Measurements from ENCODE around the gene TBC1D24. TPM values are rescaled to one million over a fixed set of nuclear protein-coding genes. Genes with fewer than 3 reads are reported as not detected.
A peak's percentile ranks its signal among the peaks of the same experiment; 100 is the strongest.

Gene TBC1D24
- total and polyA plus RNA-seq, 7 donors, result 0.60 to 16.1 (median 6.5) TPM

DNA sequence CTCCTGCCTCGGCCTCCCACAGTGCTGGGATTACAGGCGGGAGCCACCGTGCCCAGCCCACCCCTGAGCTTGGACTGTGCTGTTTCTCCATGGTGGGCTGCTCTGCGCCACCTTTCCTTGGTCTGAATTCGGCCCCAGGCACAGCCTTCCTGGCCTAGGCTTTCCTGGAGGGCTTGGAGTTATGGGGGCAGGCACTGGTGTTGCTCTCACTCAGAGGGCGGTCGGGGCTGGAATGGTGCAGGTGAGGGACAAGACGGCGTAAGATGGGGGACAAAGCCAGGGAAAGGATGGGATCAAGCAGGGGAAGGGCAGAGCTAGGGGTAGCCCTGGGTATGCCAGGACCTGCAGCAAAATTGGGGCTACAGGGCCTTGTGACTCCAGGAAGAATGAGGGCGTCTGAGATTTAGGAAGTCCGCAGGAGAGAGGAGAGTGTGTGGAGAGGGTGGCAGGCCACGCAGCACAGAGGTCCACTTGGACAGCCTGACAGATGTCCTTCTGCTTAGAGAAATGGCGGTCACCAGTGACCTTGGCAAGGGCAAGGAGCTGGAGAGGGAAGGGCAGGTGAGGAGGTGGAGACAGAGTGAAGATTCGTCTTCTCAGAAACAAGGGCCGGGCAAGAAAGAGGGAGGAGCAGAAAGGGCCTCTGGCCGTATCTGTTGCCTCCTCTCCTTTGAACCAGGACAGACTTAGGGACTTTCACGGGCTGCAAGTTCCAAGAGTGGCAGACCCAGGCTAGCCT, 37.2 kb downstream of the TBC1D24 start:
- H3K4me1 ChIP-seq, result peaks cover 0 to 49% (median 45%) of the 10 kb centered on the region in 4 donors

GRCh38 chr16:2512735-2513404, 37.9 kb downstream of the TBC1D24 start:
- 45 to 68% methylated on average over 15 of the region's 15 CpGs for WGBS, 2 donors
- H3K27me3 ChIP-seq, result no peaks in the 10 kb centered on the region
- H3K4me3 ChIP-seq, result peak overlapping the region; percentile 92 to 100 (median 100)
- TF ChIP-seq CTCF (IDR thresholded peaks at IDR 0.05) (no peak), EP300 (IDR thresholded peaks at IDR 0.05) (no peak)
- H3K27ac ChIP-seq, result peak overlapping the region; percentile 97 to 99 (median 98)
- intact Hi-C loops (cut with DNase I), result loop anchor here (5.0 kb wide), 1 partner anchor 36 kb away; the partner anchor contains the start of gene TBC1D24
- H3K36me3 ChIP-seq, result no peaks in the 10 kb centered on the region
- DNase-seq, result peak; percentile 72
- no peaks in the 10 kb centered on the region for H3K9me3 ChIP-seq
- H3K4me1 ChIP-seq, result peaks cover 0 to 56% (median 53%) of the 10 kb centered on the region in 4 donors

More for the DNA sequence above, 37.2 kb downstream of the TBC1D24 start:
- peak overlapping the region; percentile 97 to 99 (median 98) for H3K27ac ChIP-seq
- no peaks in the 10 kb centered on the region for H3K9me3 ChIP-seq
- H3K36me3 ChIP-seq, result no peaks in the 10 kb centered on the region
- TF ChIP-seq POLR2AphosphoS5 (IDR thresholded peaks at IDR 0.05) (no peak), POLR2A (IDR thresholded peaks at IDR 0.05) (no peak), CTCF (IDR thresholded peaks at IDR 0.05) (no peak), EP300 (IDR thresholded peaks at IDR 0.05) (no peak)
- no peaks in the 10 kb centered on the region for H3K27me3 ChIP-seq
- H3K4me3 ChIP-seq, result no peak overlapping the region
- intact Hi-C loops (cut with DNase I), result loop anchor here (5.0 kb wide), 1 partner anchor 35 kb away; the partner anchor contains the start of gene TBC1D24
- 89 to 92% methylated on average over 17 of the region's 17 CpGs for WGBS, 2 donors
- no peak for DNase-seq

DNA sequence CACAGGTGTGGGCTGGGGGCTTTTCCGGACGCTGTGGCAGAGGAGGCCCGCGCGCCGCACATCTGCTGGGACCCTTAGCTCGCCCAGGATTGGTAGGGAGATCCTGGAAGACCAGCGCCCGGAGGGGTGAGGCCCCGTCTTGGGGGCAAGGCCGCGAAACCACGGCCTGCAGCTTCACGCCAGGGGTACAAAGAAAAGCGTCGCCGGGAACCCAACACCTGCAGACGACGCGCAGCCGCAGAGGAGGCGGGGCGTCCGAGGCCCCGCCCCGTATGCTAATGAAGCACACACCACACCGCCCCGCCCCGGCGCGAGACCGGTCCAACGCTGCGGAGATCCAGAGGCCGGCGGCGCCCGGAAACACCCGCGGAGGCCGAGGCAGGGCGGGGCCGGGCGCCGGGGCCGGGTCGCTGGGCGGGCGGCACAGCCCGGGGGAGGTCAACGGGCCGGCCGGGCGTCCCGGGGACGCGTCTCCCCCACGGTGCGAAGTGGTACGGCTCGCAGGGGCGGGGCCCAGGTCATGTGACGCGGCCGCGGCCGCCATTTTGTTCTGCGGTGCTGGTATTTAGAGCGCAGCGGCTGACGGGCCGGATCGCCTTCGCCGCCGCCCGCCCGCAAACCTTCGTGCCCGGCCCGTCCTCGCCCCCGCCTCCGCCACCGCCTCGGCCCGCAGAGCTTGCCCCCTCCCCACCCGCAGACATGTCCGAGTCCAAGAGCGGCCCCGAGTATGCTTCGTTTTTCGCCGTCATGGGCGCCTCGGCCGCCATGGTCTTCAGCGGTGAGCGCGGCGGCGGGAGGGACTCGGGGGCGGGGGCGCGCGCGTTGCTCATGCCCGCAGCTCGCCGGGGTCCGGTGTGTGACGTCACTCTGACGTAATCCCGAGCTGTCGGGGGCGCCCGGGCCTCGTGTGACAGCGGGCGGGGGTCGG, 38.7 kb downstream of the TBC1D24 start, which contains the start of gene ATP6V0C:
Gene ATP6V0C, plus strand, starts transcription at position 548 of the 928 bp plus-strand sequence. Its CDS starts 152 bp downstream, at position 700.
- Histone ChIP-seq H3K9me3 (no peaks in the 10 kb centered on the region), H3K27me3 (no peaks in the 10 kb centered on the region), H3K36me3 (no peaks in the 10 kb centered on the region), H3K27ac (peak within 1 kb of the TSS; percentile 97 to 99 (median 98)), H3K4me1 (peaks cover 0 to 64% (median 61%) of the 10 kb centered on the region in 4 donors), H3K4me3 (peak within 1 kb of the TSS; percentile 92 to 100 (median 100))
- TF ChIP-seq POLR2A (IDR thresholded peaks at IDR 0.05) (peak; percentile 79 to 80), POLR2AphosphoS5 (IDR thresholded peaks at IDR 0.05) (peak; percentile 91 to 96 (median 93)), CTCF (IDR thresholded peaks at IDR 0.05) (no peak), EP300 (IDR thresholded peaks at IDR 0.05) (peak in 1 of 4 donors; percentile 1)
- WGBS, 2 donors, result 1 to 2% methylated on average over 122 of the region's 122 CpGs
- peak; percentile 96 for DNase-seq
- intact Hi-C loops (cut with DNase I), result loop anchor here (5.0 kb wide), 1 partner anchor 36 kb away; the partner anchor contains the start of gene TBC1D24

Data from sigmoid colon (tissue), 7 donors.